Thoracic aorta (tissue), 2 donors: Measurements from ENCODE around the gene RAB28. TPM values are rescaled to one million over a fixed set of nuclear protein-coding genes. Genes with fewer than 3 reads are reported as not detected.

ENCODE experiments used
- ATAC-seq: fragments of 150-250 bp; one replicate; pipeline ENCODE4 v1.8.0; 2017; ENCODE audit warnings: low read depth; ENCODE audit not compliant: insufficient number of reproducible peaks, low FRiP score
- DNase-seq: peaks from one replicate; pipeline ENCODE4 v3.0.0-alpha.2; 2020; ENCODE audit warnings: low spot score
- H3K27ac ChIP-seq, 2 donors: fragments of 200-600 bp; sonication (generic); 1 replicate in 1 of 2; 2 replicates in 1 of 2; pipeline ENCODE4 v1.5.1; 2016; ENCODE audit warnings: mild to moderate bottlenecking in 2 of 2, moderate library complexity in 2 of 2
- H3K27me3 ChIP-seq: fragments of 200-600 bp; sonication (generic); replicated peaks from 2 replicates; pipeline ENCODE4 v1.6.0; 2016; ENCODE audit warnings: mild to moderate bottlenecking; ENCODE audit not compliant: insufficient read depth
- H3K36me3 ChIP-seq: fragments of 200-600 bp; sonication (generic); one replicate; pipeline ENCODE4 v1.5.1; 2016
- H3K4me1 ChIP-seq, 2 donors: fragments of 200-600 bp; sonication (generic); 1 replicate in 1 of 2; 2 replicates in 1 of 2; pipeline versions ENCODE4 v1.5.1 to v1.6.0; 2016; ENCODE audit warnings: low read depth in 2 of 2, mild to moderate bottlenecking in 1 of 2; ENCODE audit not compliant: control insufficient read depth in 1 of 2
- H3K4me3 ChIP-seq: fragments of 200-600 bp; sonication (generic); 2 replicates; pipeline ENCODE4 v1.5.1; 2016; ENCODE audit warnings: mild to moderate bottlenecking
- H3K9me3 ChIP-seq: fragments of 200-600 bp; sonication (generic); 2 replicates; pipeline ENCODE4 v1.5.1; 2016
- total RNA-seq, 2 donors: library from RNA; depleted of rRNA; stranded (reverse); fragments of >200 nt; gene quantifications; one replicate each; pipeline versions ENCODE4 v1.1.0 to v1.2.3, GENCODE V29; 2016
- TF ChIP-seq, protein P1 (sequence below): fragments of 200-600 bp; sonication (generic); IDR thresholded peaks from one replicate; pipeline ENCODE4 v1.5.1; 2019; ENCODE audit warnings: antibody characterized with exemption

Gene RAB28
- total RNA-seq, 2 donors from 2014 or later, result 17.3 to 24.8 TPM

DNA sequence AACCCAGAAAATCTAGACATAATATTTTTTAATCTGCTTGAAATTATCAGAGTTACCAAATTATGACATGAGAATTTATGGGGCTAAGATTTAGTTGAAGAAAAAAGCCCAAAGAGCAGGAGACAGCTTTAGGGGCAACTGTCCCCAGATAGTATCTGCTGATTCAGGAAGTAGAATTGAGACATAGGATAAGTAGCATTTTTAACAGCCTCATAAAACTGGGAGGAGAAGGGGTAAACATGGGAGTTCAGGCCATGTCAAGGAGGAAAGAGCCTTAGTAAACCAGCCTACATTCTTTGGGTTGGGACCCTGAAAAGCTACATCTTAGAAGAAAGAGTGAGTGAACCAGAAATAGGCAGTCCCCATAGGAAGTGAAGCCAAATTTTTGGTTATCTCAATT is 9.7 kb upstream of the RAB28 start:
- Histone ChIP-seq H3K4me1 (no peaks in the 10 kb centered on the region), H3K27me3 (no peaks in the 10 kb centered on the region), H3K4me3 (no peak overlapping the region), H3K36me3 (no peaks in the 10 kb centered on the region), H3K27ac (no peak overlapping the region), H3K9me3 (no peaks in the 10 kb centered on the region)
- TF ChIP-seq, protein P1, sequence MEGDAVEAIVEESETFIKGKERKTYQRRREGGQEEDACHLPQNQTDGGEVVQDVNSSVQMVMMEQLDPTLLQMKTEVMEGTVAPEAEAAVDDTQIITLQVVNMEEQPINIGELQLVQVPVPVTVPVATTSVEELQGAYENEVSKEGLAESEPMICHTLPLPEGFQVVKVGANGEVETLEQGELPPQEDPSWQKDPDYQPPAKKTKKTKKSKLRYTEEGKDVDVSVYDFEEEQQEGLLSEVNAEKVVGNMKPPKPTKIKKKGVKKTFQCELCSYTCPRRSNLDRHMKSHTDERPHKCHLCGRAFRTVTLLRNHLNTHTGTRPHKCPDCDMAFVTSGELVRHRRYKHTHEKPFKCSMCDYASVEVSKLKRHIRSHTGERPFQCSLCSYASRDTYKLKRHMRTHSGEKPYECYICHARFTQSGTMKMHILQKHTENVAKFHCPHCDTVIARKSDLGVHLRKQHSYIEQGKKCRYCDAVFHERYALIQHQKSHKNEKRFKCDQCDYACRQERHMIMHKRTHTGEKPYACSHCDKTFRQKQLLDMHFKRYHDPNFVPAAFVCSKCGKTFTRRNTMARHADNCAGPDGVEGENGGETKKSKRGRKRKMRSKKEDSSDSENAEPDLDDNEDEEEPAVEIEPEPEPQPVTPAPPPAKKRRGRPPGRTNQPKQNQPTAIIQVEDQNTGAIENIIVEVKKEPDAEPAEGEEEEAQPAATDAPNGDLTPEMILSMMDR, result no peak
- ATAC-seq (no peak), DNase-seq (no peak)

DNA sequence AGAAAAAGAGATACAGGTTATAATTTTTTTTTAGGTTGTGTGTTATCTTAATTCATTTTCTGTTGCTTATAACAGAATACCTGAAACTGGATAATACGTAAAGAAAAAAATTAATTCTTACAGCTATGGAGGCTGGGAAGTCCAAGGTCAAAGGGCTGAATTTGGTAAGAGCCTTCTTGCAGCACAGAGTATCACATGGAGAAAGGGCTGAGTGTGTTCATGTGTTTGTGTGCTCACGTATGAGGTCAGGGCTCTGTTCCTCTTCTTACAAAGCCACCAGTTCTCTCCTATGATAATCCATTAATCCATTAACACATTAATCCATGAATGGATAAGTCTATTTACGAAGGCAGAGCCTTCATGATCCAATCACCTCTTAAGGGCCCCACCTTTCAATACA is 8.6 kb upstream of the RAB28 start:
- no peak for ATAC-seq
- H3K4me1 ChIP-seq, result no peaks in the 10 kb centered on the region

DNA sequence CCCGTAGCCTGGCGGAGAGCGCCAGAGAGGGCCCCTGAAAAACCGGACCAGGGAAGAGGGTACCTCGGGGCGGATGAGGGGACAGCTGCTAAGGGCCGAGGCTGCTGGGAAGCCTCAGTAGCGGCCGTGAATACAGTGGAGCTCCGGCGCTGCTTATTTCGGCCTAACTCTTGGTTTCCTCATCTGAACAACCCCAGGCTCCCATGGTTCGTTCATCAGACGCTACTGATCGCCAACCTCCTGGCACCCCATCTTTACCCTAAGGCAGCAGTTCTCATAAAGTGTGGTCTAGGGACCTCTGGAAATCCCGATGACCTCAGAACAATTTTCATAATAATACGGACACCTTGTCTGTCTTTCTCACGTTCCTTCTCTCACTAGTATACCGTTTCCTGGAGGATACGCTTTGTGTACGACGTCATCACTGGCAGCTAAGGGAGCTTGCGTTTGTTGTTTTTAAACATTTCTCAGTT is 645 bp upstream of the RAB28 start:
- TF ChIP-seq, protein P1, result no peak
- Histone ChIP-seq H3K9me3 (no peaks in the 10 kb centered on the region), H3K36me3 (no peaks in the 10 kb centered on the region), H3K4me3 (peak overlapping the region; percentile 91), H3K27ac (peak overlapping the region; percentile 95 to 97), H3K4me1 (peaks cover 11 to 21% of the 10 kb centered on the region in 2 donors), H3K27me3 (no peaks in the 10 kb centered on the region)
- DNase-seq, result no peak
- peak; percentile 3 for ATAC-seq

More for the DNA sequence above, 8.6 kb upstream of the RAB28 start:
- Histone ChIP-seq H3K36me3 (no peaks in the 10 kb centered on the region), H3K27ac (no peak overlapping the region), H3K9me3 (no peaks in the 10 kb centered on the region), H3K27me3 (no peaks in the 10 kb centered on the region), H3K4me3 (no peak overlapping the region)
- TF ChIP-seq, protein P1, result no peak
- no peak for DNase-seq

DNA sequence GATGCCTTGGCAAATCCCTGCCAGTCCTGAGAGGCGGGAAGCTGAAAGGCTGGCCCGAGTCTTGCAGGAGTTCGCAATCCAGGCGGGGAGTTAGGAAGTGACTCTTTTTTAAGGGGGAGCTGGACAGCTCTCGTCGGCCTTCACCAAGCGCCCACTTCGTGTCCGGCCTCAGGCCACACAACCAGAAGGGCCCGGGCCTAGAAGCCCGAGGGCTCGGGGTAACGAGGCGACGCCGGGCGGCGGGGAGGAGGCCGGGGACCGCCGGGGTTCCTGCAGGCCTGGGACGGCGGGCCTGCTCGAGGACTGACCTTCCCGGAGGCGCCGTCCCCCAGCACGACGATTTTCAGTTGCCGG is 395 bp downstream of the RAB28 start:
- peak overlapping the region; percentile 95 to 97 for H3K27ac ChIP-seq
- peak; percentile 47 for ATAC-seq
- no peaks in the 10 kb centered on the region for H3K36me3 ChIP-seq
- peak; percentile 24 for DNase-seq
- no peaks in the 10 kb centered on the region for H3K9me3 ChIP-seq
- TF ChIP-seq, protein P1, result no peak
- no peaks in the 10 kb centered on the region for H3K27me3 ChIP-seq
- H3K4me3 ChIP-seq, result peak overlapping the region; percentile 91
- H3K4me1 ChIP-seq, result peaks cover 11 to 21% of the 10 kb centered on the region in 2 donors

DNA sequence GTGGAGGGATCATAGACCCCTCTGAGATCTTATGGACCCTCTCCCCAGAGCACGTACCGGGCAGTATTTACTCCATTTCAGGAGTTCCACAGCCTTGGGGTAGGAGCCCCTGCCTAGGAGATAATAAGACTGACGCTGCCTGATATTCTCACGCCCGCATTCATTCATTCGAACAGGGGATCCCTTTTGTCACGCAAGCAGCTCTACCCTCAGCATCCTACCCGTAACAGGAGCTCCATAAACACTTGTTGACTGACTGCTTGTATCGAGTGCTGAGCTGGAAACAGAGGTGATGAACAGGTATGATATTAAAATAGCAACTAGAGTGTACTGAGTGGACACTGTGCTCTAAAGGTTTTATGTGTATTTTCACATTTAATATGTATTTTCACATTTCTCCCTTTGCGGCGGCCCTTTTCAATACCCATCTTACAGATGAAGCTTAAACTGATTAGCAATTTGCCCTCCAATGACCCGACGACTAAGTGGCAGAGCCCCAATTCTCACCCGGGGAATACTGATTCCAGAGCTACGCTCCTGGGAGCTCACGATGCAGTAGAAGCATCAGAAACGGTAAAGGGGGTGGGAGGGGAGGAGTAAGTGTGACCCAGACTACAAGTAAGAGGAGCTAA is 888 bp downstream of the RAB28 start:
- Histone ChIP-seq H3K27ac (peak overlapping the region; percentile 95 to 97), H3K36me3 (no peaks in the 10 kb centered on the region), H3K4me1 (peaks cover 11 to 21% of the 10 kb centered on the region in 2 donors), H3K4me3 (peak overlapping the region; percentile 91), H3K9me3 (no peaks in the 10 kb centered on the region), H3K27me3 (no peaks in the 10 kb centered on the region)
- TF ChIP-seq, protein P1, result no peak
- ATAC-seq (no peak), DNase-seq (no peak)
